NCI-H2107 treated with DMSO at 0.1 percent for 48 hours (cell line): ENCODE data around the gene TBC1D22A.
A peak's percentile ranks its signal among the peaks of the same experiment; 100 is the strongest.

Experiments
- DNase-seq: peaks from one replicate; lab custom pipeline; 2025; ENCODE audit not compliant: unreplicated experiment; lab: John Stamatoyannopoulos, UW

The TBC1D22A gene

GRCh38 chr22:46794491-46794890, 32.0 kb downstream of the TBC1D22A start:
- DNase-seq: no peak

GRCh38 chr22:46795140-46795539, 32.7 kb downstream of the TBC1D22A start:
- DNase-seq: no peak

- no peak for DNase-seq
Observed at GRCh38 chr22:46795845-46796565, 33.6 kb downstream of the TBC1D22A start.

GRCh38 chr22:46796566-46797195, 34.2 kb downstream of the TBC1D22A start:
- DNase-seq: peak; percentile 59

GRCh38 chr22:46797355-46797754, 34.9 kb downstream of the TBC1D22A start:
- no peak for DNase-seq

GRCh38 chr22:46798041-46798365, 35.6 kb downstream of the TBC1D22A start:
- no peak for DNase-seq

GRCh38 chr22:46798366-46799350, 36.2 kb downstream of the TBC1D22A start:
- peak; percentile 46 for DNase-seq

- no peak for DNase-seq
Observed at GRCh38 chr22:46799626-46800025, 37.2 kb downstream of the TBC1D22A start.

- DNase-seq: no peak
Observed at GRCh38 chr22:46800102-46800857, 37.8 kb downstream of the TBC1D22A start.

GRCh38 chr22:46801331-46801811, 38.9 kb downstream of the TBC1D22A start:
- DNase-seq: peak; percentile 47

GRCh38 chr22:46801826-46802607, 39.6 kb downstream of the TBC1D22A start:
- no peak for DNase-seq

- DNase-seq: no peak
Observed at GRCh38 chr22:46802608-46803027, 40.2 kb downstream of the TBC1D22A start.

- DNase-seq: no peak
Observed at GRCh38 chr22:46803031-46803880, 40.8 kb downstream of the TBC1D22A start.

- DNase-seq: no peak
Observed at GRCh38 chr22:46803936-46804335, 41.5 kb downstream of the TBC1D22A start.

- DNase-seq: no peak
Observed at GRCh38 chr22:46806794-46807193, 44.3 kb downstream of the TBC1D22A start.

GRCh38 chr22:46807458-46807857, 45.0 kb downstream of the TBC1D22A start:
- no peak for DNase-seq

GRCh38 chr22:46809153-46809885, 46.9 kb downstream of the TBC1D22A start:
- no peak for DNase-seq
